HUES48 (cell line): ENCODE results near the gene ZMYND15.

Experiments
- H3K27ac ChIP-seq: one replicate; pipeline ENCODE4 v1.7.0; 2013; ENCODE audit warnings: low read depth, low read length, inconsistent platforms
- H3K27me3 ChIP-seq: 2 replicates; pipeline ENCODE4 v1.6.1; 2013; ENCODE audit warnings: mild to moderate bottlenecking, low read length; ENCODE audit not compliant: control insufficient read depth, insufficient read depth
- H3K36me3 ChIP-seq: 2 replicates; pipeline ENCODE4 v1.6.1; 2013; ENCODE audit warnings: low read length; ENCODE audit not compliant: control insufficient read depth, insufficient read depth
- H3K4me1 ChIP-seq: 2 replicates; pipeline ENCODE4 v1.6.1; 2013; ENCODE audit warnings: mild to moderate bottlenecking, low read length; ENCODE audit not compliant: control insufficient read depth, insufficient read depth
- H3K4me3 ChIP-seq: 2 replicates; pipeline ENCODE4 v1.5.1; 2013; ENCODE audit warnings: mild to moderate bottlenecking, low read depth, low read length
- H3K9ac ChIP-seq: 2 replicates; pipeline ENCODE4 v1.6.1; 2013; ENCODE audit warnings: mild to moderate bottlenecking, low read depth, low read length, moderate library complexity
- H3K9me3 ChIP-seq: 2 replicates; pipeline ENCODE4 v1.6.1; 2013; ENCODE audit warnings: low read length; ENCODE audit not compliant: control insufficient read depth, insufficient read depth

Gene ZMYND15

GRCh38 chr17:4733073-4733531 lies 6.5 kb upstream of the ZMYND15 start:
- no peaks in the 10 kb centered on the region for H3K36me3 ChIP-seq
- no peak overlapping the region for H3K27ac ChIP-seq
- H3K27me3 ChIP-seq = peaks cover 32% of the 10 kb centered on the region
- peaks cover under 1% of the 10 kb centered on the region; the same call in 1 of the 2 replicates for H3K4me1 ChIP-seq
- no peak overlapping the region for H3K9ac ChIP-seq
- no peaks in the 10 kb centered on the region for H3K9me3 ChIP-seq
- no peak overlapping the region for H3K4me3 ChIP-seq

- H3K27ac ChIP-seq = no peak overlapping the region
- H3K9ac ChIP-seq = no peak overlapping the region
Observed at GRCh38 chr17:4734857-4735475, 4.7 kb upstream of the ZMYND15 start.

GRCh38 chr17:4735876-4736651 lies 3.6 kb upstream of the ZMYND15 start:
- no peak overlapping the region for H3K4me3 ChIP-seq
- H3K9ac ChIP-seq = no peak overlapping the region
- peaks cover 5% of the 10 kb centered on the region; the same call in 1 of the 2 replicates for H3K4me1 ChIP-seq
- no peak overlapping the region for H3K27ac ChIP-seq
- H3K9me3 ChIP-seq = no peaks in the 10 kb centered on the region
- peaks cover 62% of the 10 kb centered on the region for H3K27me3 ChIP-seq
- no peaks in the 10 kb centered on the region for H3K36me3 ChIP-seq

More at GRCh38 chr17:4734857-4735475, 4.7 kb upstream of the ZMYND15 start:
- H3K4me1 ChIP-seq = peaks cover 5% of the 10 kb centered on the region; the same call in 1 of the 2 replicates
- no peaks in the 10 kb centered on the region for H3K9me3 ChIP-seq
- H3K36me3 ChIP-seq = no peaks in the 10 kb centered on the region
- H3K4me3 ChIP-seq = no peak overlapping the region
- H3K27me3 ChIP-seq = peaks cover 51% of the 10 kb centered on the region

- peak overlapping the region; percentile 70 for H3K4me3 ChIP-seq
- no peak overlapping the region for H3K27ac ChIP-seq
- peaks cover 5% of the 10 kb centered on the region; the same call in 1 of the 2 replicates for H3K4me1 ChIP-seq
- H3K9ac ChIP-seq = no peak overlapping the region
- no peaks in the 10 kb centered on the region for H3K9me3 ChIP-seq
- H3K36me3 ChIP-seq = no peaks in the 10 kb centered on the region
- H3K27me3 ChIP-seq = peaks cover 81% of the 10 kb centered on the region
Observed at GRCh38 chr17:4738136-4739121, 1.2 kb upstream of the ZMYND15 start.

- Histone ChIP-seq H3K27me3 (peaks cover 87% of the 10 kb centered on the region), H3K27ac (no peak overlapping the region), H3K4me3 (peak overlapping the region; percentile 70; the same call in 1 of the 2 replicates), H3K9me3 (no peaks in the 10 kb centered on the region), H3K9ac (no peak overlapping the region), H3K4me1 (peaks cover 5% of the 10 kb centered on the region; the same call in 1 of the 2 replicates), H3K36me3 (no peaks in the 10 kb centered on the region)
Observed at GRCh38 chr17:4740025-4740351, 355 bp downstream of the ZMYND15 start.

- no peak overlapping the region for H3K27ac ChIP-seq
Observed at GRCh38 chr17:4740584-4740983, 951 bp downstream of the ZMYND15 start.

GRCh38 chr17:4741544-4741943 lies 1.9 kb downstream of the ZMYND15 start:
- Histone ChIP-seq H3K9me3 (no peaks in the 10 kb centered on the region), H3K27me3 (peaks cover 80% of the 10 kb centered on the region), H3K36me3 (no peaks in the 10 kb centered on the region), H3K9ac (no peak overlapping the region), H3K27ac (no peak overlapping the region), H3K4me1 (peaks cover 9% of the 10 kb centered on the region), H3K4me3 (no peak overlapping the region)

More at GRCh38 chr17:4740584-4740983, 951 bp downstream of the ZMYND15 start:
- Histone ChIP-seq H3K9ac (no peak overlapping the region), H3K4me1 (peaks cover 5% of the 10 kb centered on the region; the same call in 1 of the 2 replicates), H3K9me3 (no peaks in the 10 kb centered on the region), H3K4me3 (no peak overlapping the region), H3K36me3 (no peaks in the 10 kb centered on the region), H3K27me3 (peaks cover 86% of the 10 kb centered on the region)

- H3K4me3 ChIP-seq = no peak overlapping the region
- H3K36me3 ChIP-seq = no peaks in the 10 kb centered on the region
- no peak overlapping the region for H3K9ac ChIP-seq
- H3K27ac ChIP-seq = no peak overlapping the region
- H3K4me1 ChIP-seq = peaks cover 9% of the 10 kb centered on the region
- H3K9me3 ChIP-seq = no peaks in the 10 kb centered on the region
- peaks cover 74% of the 10 kb centered on the region for H3K27me3 ChIP-seq
Observed at GRCh38 chr17:4742133-4742532, 2.5 kb downstream of the ZMYND15 start.

GRCh38 chr17:4742629-4743028 lies 3.0 kb downstream of the ZMYND15 start:
- Histone ChIP-seq H3K4me3 (no peak overlapping the region), H3K27ac (no peak overlapping the region), H3K36me3 (no peaks in the 10 kb centered on the region), H3K4me1 (peaks cover 9% of the 10 kb centered on the region), H3K27me3 (peaks cover 70% of the 10 kb centered on the region), H3K9ac (no peak overlapping the region), H3K9me3 (no peaks in the 10 kb centered on the region)

GRCh38 chr17:4743216-4743615 lies 3.6 kb downstream of the ZMYND15 start:
- peaks cover 8% of the 10 kb centered on the region for H3K4me1 ChIP-seq
- H3K27me3 ChIP-seq = peaks cover 64% of the 10 kb centered on the region
- no peak overlapping the region for H3K9ac ChIP-seq
- no peaks in the 10 kb centered on the region for H3K36me3 ChIP-seq
- H3K4me3 ChIP-seq = no peak overlapping the region
- no peak overlapping the region for H3K27ac ChIP-seq
- no peaks in the 10 kb centered on the region for H3K9me3 ChIP-seq
